Measurements from ENCODE around the gene SLC36A4.
"Not testable (repeated sequence)": the region's sequence is repeated elsewhere in the genome, so short reads cannot be mapped to it uniquely, and the experiment has no call there.

SLC36A4 gene

GRCh38 chr11:93193731-93194130 is 4.1 kb downstream of the SLC36A4 start:
- DNase-seq, result no peak

- no peak for DNase-seq
Measured at GRCh38 chr11:93192163-93192562, 5.6 kb downstream of the SLC36A4 start.

GRCh38 chr11:93189462-93189861 is 8.3 kb downstream of the SLC36A4 start:
- DNase-seq, result no peak

- DNase-seq, result no peak
Measured at GRCh38 chr11:93188726-93189125, 9.1 kb downstream of the SLC36A4 start.

- DNase-seq, result no peak
Measured at GRCh38 chr11:93187290-93187689, 10.5 kb downstream of the SLC36A4 start.

GRCh38 chr11:93177891-93178290 is 19.9 kb downstream of the SLC36A4 start:
- not testable (repeated sequence) for DNase-seq

GRCh38 chr11:93169950-93170561 is 27.7 kb downstream of the SLC36A4 start:
- DNase-seq, result peak; percentile 16

GRCh38 chr11:93169143-93169542 is 28.6 kb downstream of the SLC36A4 start:
- DNase-seq, result no peak

- no peak for DNase-seq
Measured at GRCh38 chr11:93166862-93167261, 30.9 kb downstream of the SLC36A4 start.

GRCh38 chr11:93166194-93166593 is 31.6 kb downstream of the SLC36A4 start:
- no peak for DNase-seq

GRCh38 chr11:93160808-93161207 is 37.0 kb downstream of the SLC36A4 start:
- peak; percentile 17 for DNase-seq

GRCh38 chr11:93160156-93160555 is 37.6 kb downstream of the SLC36A4 start:
- no peak for DNase-seq

GRCh38 chr11:93159721-93160120 is 38.1 kb downstream of the SLC36A4 start:
- DNase-seq, result no peak

GRCh38 chr11:93155738-93156137 is 42.1 kb downstream of the SLC36A4 start:
- no peak for DNase-seq

GRCh38 chr11:93145390-93145915 is 52.3 kb downstream of the SLC36A4 start:
- DNase-seq, result no peak

- no peak for DNase-seq
Measured at GRCh38 chr11:93143800-93144199, 54.0 kb downstream of the SLC36A4 start.

- DNase-seq, result no peak
Measured at GRCh38 chr11:93143186-93143585, 54.6 kb downstream of the SLC36A4 start.

GRCh38 chr11:93133488-93134109 is 64.2 kb downstream of the SLC36A4 start:
- DNase-seq, result no peak

GRCh38 chr11:93132836-93133235 is 65.0 kb downstream of the SLC36A4 start:
- DNase-seq, result no peak

- DNase-seq, result no peak
Measured at GRCh38 chr11:93131709-93132108, 66.1 kb downstream of the SLC36A4 start.

GRCh38 chr11:93128574-93128973 is 69.2 kb downstream of the SLC36A4 start:
- DNase-seq, result no peak

GRCh38 chr11:93123351-93123898 is 74.4 kb downstream of the SLC36A4 start:
- DNase-seq, result no peak

- DNase-seq, result no peak
Measured at GRCh38 chr11:93122535-93123235, 75.1 kb downstream of the SLC36A4 start.

- DNase-seq, result no peak
Measured at GRCh38 chr11:93118276-93118675, 79.5 kb downstream of the SLC36A4 start.
